Measurements from ENCODE around the gene ARMC2. TPM values are rescaled to one million over a fixed set of nuclear protein-coding genes. Genes with fewer than 3 reads are reported as not detected.

Gene ARMC2
- total RNA-seq, 1 experiment from 2014 or later, result 12.6 TPM

DNA sequence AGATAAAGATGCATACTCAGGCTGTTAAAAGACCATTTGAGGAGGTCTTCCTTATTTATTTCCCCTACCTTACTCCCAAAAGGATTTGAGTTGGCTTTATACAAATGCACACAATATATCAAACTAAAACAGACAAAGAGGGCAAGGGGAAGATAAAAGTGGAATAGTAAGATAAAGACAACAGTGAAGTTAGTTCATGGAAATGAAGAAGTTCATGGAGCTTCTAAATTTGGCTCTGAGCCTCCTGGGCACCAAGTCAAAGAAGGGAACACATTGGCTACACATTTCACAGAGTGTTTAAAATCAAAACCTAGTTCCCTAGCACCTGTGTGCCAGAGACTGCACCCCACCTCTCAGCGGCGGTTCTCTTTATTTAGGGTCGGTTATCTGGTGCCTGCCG, 25.8 kb upstream of the ARMC2 start:
- TF ChIP-seq, protein P1, sequence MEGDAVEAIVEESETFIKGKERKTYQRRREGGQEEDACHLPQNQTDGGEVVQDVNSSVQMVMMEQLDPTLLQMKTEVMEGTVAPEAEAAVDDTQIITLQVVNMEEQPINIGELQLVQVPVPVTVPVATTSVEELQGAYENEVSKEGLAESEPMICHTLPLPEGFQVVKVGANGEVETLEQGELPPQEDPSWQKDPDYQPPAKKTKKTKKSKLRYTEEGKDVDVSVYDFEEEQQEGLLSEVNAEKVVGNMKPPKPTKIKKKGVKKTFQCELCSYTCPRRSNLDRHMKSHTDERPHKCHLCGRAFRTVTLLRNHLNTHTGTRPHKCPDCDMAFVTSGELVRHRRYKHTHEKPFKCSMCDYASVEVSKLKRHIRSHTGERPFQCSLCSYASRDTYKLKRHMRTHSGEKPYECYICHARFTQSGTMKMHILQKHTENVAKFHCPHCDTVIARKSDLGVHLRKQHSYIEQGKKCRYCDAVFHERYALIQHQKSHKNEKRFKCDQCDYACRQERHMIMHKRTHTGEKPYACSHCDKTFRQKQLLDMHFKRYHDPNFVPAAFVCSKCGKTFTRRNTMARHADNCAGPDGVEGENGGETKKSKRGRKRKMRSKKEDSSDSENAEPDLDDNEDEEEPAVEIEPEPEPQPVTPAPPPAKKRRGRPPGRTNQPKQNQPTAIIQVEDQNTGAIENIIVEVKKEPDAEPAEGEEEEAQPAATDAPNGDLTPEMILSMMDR (conservative IDR thresholded peaks at IDR 0.05; ENCODE audit: low read depth, low read length), result no peak
- no peak for TF ChIP-seq EZH2 (IDR thresholded peaks at IDR 0.05; ENCODE audit: borderline replicate concordance, low read depth, low read length, poor library complexity, severe bottlenecking)
- no peak overlapping the region for H3K4me3 ChIP-seq (ENCODE audit: low read depth, low read length, poor library complexity, severe bottlenecking)
- no peaks in the 10 kb centered on the region for H3K36me3 ChIP-seq (ENCODE audit: insufficient read depth, low read length, poor library complexity, severe bottlenecking)
- DNase-seq (ENCODE audit: low spot score), result no peak
- ChIA-PET POLR2A (ENCODE audit: low non-redundant PET) (no interaction called here), CTCF (no interaction called here)
- H3K27ac ChIP-seq (ENCODE audit: low read depth, low read length, poor library complexity, severe bottlenecking), result no peak overlapping the region
- intact Hi-C loops (cut with micrococcal nuclease; ENCODE audit: unreplicated experiment), result no loop called here
- BruUV-seq (replicated peaks), result no TSS peak
- H3K9me3 ChIP-seq (ENCODE audit: low read depth, low read length, poor library complexity, severe bottlenecking), result peaks cover 5% of the 10 kb centered on the region
- no peaks in the 10 kb centered on the region for H3K4me1 ChIP-seq (ENCODE audit: insufficient read depth, low read length, poor library complexity, severe bottlenecking)
- H3K27me3 ChIP-seq (replicated peaks; ENCODE audit: insufficient read depth, low read depth, low read length, poor library complexity), result no peaks in the 10 kb centered on the region

DNA sequence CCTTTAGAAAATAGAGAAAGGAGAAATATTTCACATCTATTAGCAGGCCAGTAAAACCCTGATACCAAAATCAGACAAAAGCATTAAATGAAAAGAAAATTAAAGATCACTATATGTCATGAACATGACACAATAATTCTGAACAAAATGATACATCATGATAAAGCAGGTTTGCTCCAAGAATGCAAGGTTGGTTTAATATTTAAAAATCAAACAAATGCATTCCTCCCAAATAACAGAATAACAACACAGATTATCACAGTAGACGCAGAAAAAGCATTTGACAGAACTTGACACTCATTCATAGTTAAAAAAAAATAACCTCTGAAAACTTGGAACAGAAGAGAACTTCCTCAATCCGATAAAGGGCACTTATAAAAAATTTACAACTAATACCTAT, 22.9 kb upstream of the ARMC2 start:
- intact Hi-C loops (cut with micrococcal nuclease; ENCODE audit: unreplicated experiment), result no loop called here
- Histone ChIP-seq H3K4me1 (ENCODE audit: insufficient read depth, low read length, poor library complexity, severe bottlenecking) (no peaks in the 10 kb centered on the region), H3K4me3 (ENCODE audit: low read depth, low read length, poor library complexity, severe bottlenecking) (no peak overlapping the region), H3K36me3 (ENCODE audit: insufficient read depth, low read length, poor library complexity, severe bottlenecking) (no peaks in the 10 kb centered on the region), H3K27ac (ENCODE audit: low read depth, low read length, poor library complexity, severe bottlenecking) (no peak overlapping the region), H3K9me3 (ENCODE audit: low read depth, low read length, poor library complexity, severe bottlenecking) (peaks cover 5% of the 10 kb centered on the region), H3K27me3 (replicated peaks; ENCODE audit: insufficient read depth, low read depth, low read length, poor library complexity) (no peaks in the 10 kb centered on the region)
- ChIA-PET CTCF (no interaction called here), POLR2A (ENCODE audit: low non-redundant PET) (no interaction called here)
- TF ChIP-seq EZH2 (IDR thresholded peaks at IDR 0.05; ENCODE audit: borderline replicate concordance, low read depth, low read length, poor library complexity, severe bottlenecking), result no peak
- DNase-seq (ENCODE audit: low spot score), result no peak
- BruUV-seq (replicated peaks), result no TSS peak

DNA sequence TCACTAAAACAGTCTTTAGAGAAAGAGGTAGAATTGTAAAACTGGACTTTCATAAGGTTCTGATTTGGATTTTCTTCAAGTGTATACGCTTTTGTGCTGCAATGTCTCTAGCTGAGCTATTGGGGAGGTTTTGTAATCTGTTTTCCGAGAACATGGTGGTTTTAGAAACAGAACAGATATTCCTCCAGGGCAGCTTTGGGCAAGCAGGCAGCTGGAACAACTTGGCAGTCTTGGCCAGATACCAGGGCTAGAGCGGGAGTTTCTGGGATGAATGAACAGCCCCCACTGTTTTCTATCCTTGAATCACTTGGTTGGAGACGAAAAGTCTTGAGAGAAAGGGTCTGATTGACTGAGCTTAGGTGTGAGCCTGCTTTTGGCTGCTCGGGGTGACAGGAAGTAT, 17.1 kb upstream of the ARMC2 start:
- no TSS peak for BruUV-seq (replicated peaks)
- Histone ChIP-seq H3K36me3 (ENCODE audit: insufficient read depth, low read length, poor library complexity, severe bottlenecking) (no peaks in the 10 kb centered on the region), H3K27ac (ENCODE audit: low read depth, low read length, poor library complexity, severe bottlenecking) (no peak overlapping the region), H3K9me3 (ENCODE audit: low read depth, low read length, poor library complexity, severe bottlenecking) (no peaks in the 10 kb centered on the region), H3K4me3 (ENCODE audit: low read depth, low read length, poor library complexity, severe bottlenecking) (no peak overlapping the region), H3K27me3 (replicated peaks; ENCODE audit: insufficient read depth, low read depth, low read length, poor library complexity) (no peaks in the 10 kb centered on the region), H3K4me1 (ENCODE audit: insufficient read depth, low read length, poor library complexity, severe bottlenecking) (no peaks in the 10 kb centered on the region)
- intact Hi-C loops (cut with micrococcal nuclease; ENCODE audit: unreplicated experiment), result no loop called here
- CTCF ChIA-PET, result interaction anchor here (1.2 kb wide), 1 partner anchor 289 kb away, joined by 3 read pairs; no protein-coding TSS in a partner anchor
- POLR2A ChIA-PET (ENCODE audit: low non-redundant PET), result no interaction called here
- no peak for DNase-seq (ENCODE audit: low spot score)
- TF ChIP-seq EZH2 (IDR thresholded peaks at IDR 0.05; ENCODE audit: borderline replicate concordance, low read depth, low read length, poor library complexity, severe bottlenecking), result no peak
- TF ChIP-seq, protein P1 (conservative IDR thresholded peaks at IDR 0.05; ENCODE audit: low read depth, low read length), result no peak

DNA sequence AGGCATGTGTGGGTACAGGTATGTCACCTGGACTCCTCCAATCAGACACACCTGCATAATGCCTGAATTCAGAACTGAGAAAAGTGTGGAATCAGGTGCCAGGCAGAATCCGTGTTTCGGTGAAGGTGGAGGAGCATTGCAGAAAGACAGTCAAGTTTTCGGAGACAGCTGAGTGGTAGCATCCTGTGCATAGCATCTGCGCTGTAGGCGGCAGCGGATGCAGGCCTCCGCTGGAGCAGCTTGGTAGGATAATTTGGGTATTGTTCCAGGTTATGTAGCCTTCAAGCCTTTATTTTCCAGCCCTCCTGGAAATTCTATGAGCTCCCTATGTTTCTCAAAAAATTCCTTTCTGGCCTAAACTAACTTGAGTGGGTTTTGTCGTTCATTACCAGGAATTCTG, 15.5 kb upstream of the ARMC2 start:
- H3K4me1 ChIP-seq (ENCODE audit: insufficient read depth, low read length, poor library complexity, severe bottlenecking), result no peaks in the 10 kb centered on the region
- intact Hi-C loops (cut with micrococcal nuclease; ENCODE audit: unreplicated experiment), result no loop called here
- H3K36me3 ChIP-seq (ENCODE audit: insufficient read depth, low read length, poor library complexity, severe bottlenecking), result no peaks in the 10 kb centered on the region
- no peaks in the 10 kb centered on the region for H3K9me3 ChIP-seq (ENCODE audit: low read depth, low read length, poor library complexity, severe bottlenecking)
- POLR2A ChIA-PET (ENCODE audit: low non-redundant PET), result no interaction called here
- no peak overlapping the region for H3K27ac ChIP-seq (ENCODE audit: low read depth, low read length, poor library complexity, severe bottlenecking)
- H3K27me3 ChIP-seq (replicated peaks; ENCODE audit: insufficient read depth, low read depth, low read length, poor library complexity), result no peaks in the 10 kb centered on the region
- DNase-seq (ENCODE audit: low spot score), result no peak
- TF ChIP-seq EZH2 (IDR thresholded peaks at IDR 0.05; ENCODE audit: borderline replicate concordance, low read depth, low read length, poor library complexity, severe bottlenecking), result no peak
- TF ChIP-seq, protein P1 (conservative IDR thresholded peaks at IDR 0.05; ENCODE audit: low read depth, low read length), result no peak
- H3K4me3 ChIP-seq (ENCODE audit: low read depth, low read length, poor library complexity, severe bottlenecking), result no peak overlapping the region
- CTCF ChIA-PET, result no interaction called here
- BruUV-seq (replicated peaks), result no TSS peak
